GM12878 (cell line): ENCODE measurements around the gene JADE3. TPM values are rescaled to one million over a fixed set of nuclear protein-coding genes. Genes with fewer than 3 reads are reported as not detected.

ENCODE experiments used
- ATAC-seq: fragments of 200-7000 bp; cut with Tn5 transposase; 3 replicates; pipeline ENCODE4 v1.9.1; 2020; ENCODE audit warnings: mild to moderate bottlenecking, moderate library complexity
- BruUV-seq: library from RNA; stranded (reverse); fragments of 400-500 nt; replicated peaks from 2 replicates; lab custom pipeline; 2021; lab: Mats Ljungman, UMichigan
- CTCF ChIA-PET: fragments of 300-600 bp; sonication (Branson Sonifier 250); formaldehyde crosslinking; extraction: SDS; loops from one replicate; lab custom pipeline; 2021; ENCODE audit warnings: inconsistent platforms; lab: Yijun Ruan, JAX
- POLR2A ChIA-PET: fragments of 350-600 bp; formaldehyde crosslinking; extraction: SDS; loops from one replicate; lab custom pipeline; 2021; ENCODE audit warnings: inconsistent platforms; lab: Charles Lee
- RAD21 ChIA-PET: fragments of 300-600 bp; sonication (Branson Sonifier 250); formaldehyde crosslinking; loops from one replicate; lab custom pipeline; 2023; ENCODE audit warnings: antibody characterized with exemption; ENCODE audit not compliant: unreplicated experiment; lab: Charles Lee
- SMC1A ChIA-PET: fragments of 300-600 bp; sonication (Branson Sonifier 250); formaldehyde crosslinking; loops from one replicate; lab custom pipeline; 2023; ENCODE audit not compliant: unreplicated experiment, uncharacterized antibody; lab: Charles Lee
- DNase-seq: peaks from one replicate; pipeline ENCODE4 v3.0.0-alpha.2; 2011; ENCODE audit warnings: low read depth, low spot score
- FAIRE-seq: peaks from 3 replicates; lab custom pipeline; 2011; peaks lifted over from hg19 to GRCh38; lab: Jason Lieb, UNC
- H2AFZ ChIP-seq: 2 replicates; pipeline ENCODE4 v1.6.0; 2011; ENCODE audit warnings: low read depth, low read length, control low read depth; ENCODE audit not compliant: control insufficient read depth
- H3K27ac ChIP-seq: 2 replicates; pipeline ENCODE4 v1.5.1; 2011; ENCODE audit warnings: control low read depth; ENCODE audit not compliant: control insufficient read depth, insufficient read depth
- H3K27me3 ChIP-seq, 2 experiments: replicated peaks in 1 of 2; 2 replicates each; pipeline versions ENCODE4 v1.6.0 to v1.6.1; 2011; ENCODE audit warnings: low read length in 1 of 2; ENCODE audit not compliant: control insufficient read depth in 2 of 2, insufficient read depth in 2 of 2
- H3K36me3 ChIP-seq, 2 experiments: 2 replicates each; pipeline ENCODE4 v1.5.1; 2011; ENCODE audit warnings: low read length in 1 of 2; ENCODE audit not compliant: control insufficient read depth in 2 of 2, insufficient read depth in 2 of 2
- H3K4me1 ChIP-seq: 2 replicates; pipeline ENCODE4 v1.6.1; 2011; ENCODE audit warnings: mild to moderate bottlenecking, low read length, moderate library complexity, mixed read lengths; ENCODE audit not compliant: control insufficient read depth, insufficient read depth
- H3K4me2 ChIP-seq: 2 replicates; pipeline ENCODE4 v1.6.0; 2011; ENCODE audit warnings: control low read depth; ENCODE audit not compliant: control insufficient read depth, insufficient read depth
- H3K4me3 ChIP-seq: fragments of 200-600 bp; sonication (generic); 2 replicates; pipeline ENCODE4 v1.5.1; 2016
- H3K79me2 ChIP-seq: 2 replicates; pipeline ENCODE4 v1.6.0; 2011; ENCODE audit warnings: low read length; ENCODE audit not compliant: control insufficient read depth, insufficient read depth
- H3K9ac ChIP-seq: 2 replicates; pipeline ENCODE4 v1.8.0; 2011; ENCODE audit warnings: low read length, control low read depth, mixed read lengths; ENCODE audit not compliant: control insufficient read depth, insufficient read depth
- H3K9me3 ChIP-seq: replicated peaks from 3 replicates; pipeline ENCODE4 v1.5.1; 2011; ENCODE audit warnings: mild to moderate bottlenecking, low read length; ENCODE audit not compliant: control insufficient read depth, insufficient read depth
- H4K20me1 ChIP-seq: 2 replicates; pipeline ENCODE4 v1.6.0; 2011; ENCODE audit not compliant: control insufficient read depth, insufficient read depth
- ELK1 ChIP-seq: IDR thresholded peaks from 2 replicates; pipeline ENCODE4 v1.6.1; 2012; ENCODE audit warnings: low read depth, low read length, improper control_type of control experiment
- EZH2 ChIP-seq: IDR thresholded peaks from 2 replicates; pipeline ENCODE4 v1.6.1; 2012; ENCODE audit warnings: low read depth, mild to moderate bottlenecking, control low read depth, inconsistent platforms, low read length, borderline replicate concordance; ENCODE audit not compliant: control insufficient read depth
- GATAD2B ChIP-seq: fragments of 450-650 bp; conservative IDR thresholded peaks from 2 replicates; pipeline ENCODE4 v1.6.1; 2017; ENCODE audit warnings: low read depth, mild to moderate bottlenecking, moderate library complexity
- MEF2B ChIP-seq: fragments of 450-650 bp; IDR thresholded peaks from 2 replicates; pipeline ENCODE4 v1.6.1; 2018; ENCODE audit warnings: mild to moderate bottlenecking, moderate library complexity; ENCODE audit not compliant: partially characterized antibody, poor library complexity, severe bottlenecking
- SIX5 ChIP-seq: IDR thresholded peaks from 2 replicates; pipeline ENCODE4 v1.6.1; 2011; ENCODE audit warnings: mild to moderate bottlenecking, low read depth, low read length, moderate library complexity; ENCODE audit not compliant: severe bottlenecking
- SMC3 ChIP-seq: IDR thresholded peaks from 2 replicates; pipeline ENCODE4 v1.6.1; 2011; ENCODE audit warnings: low read length, improper control_type of control experiment, borderline replicate concordance
- SP1 ChIP-seq: IDR thresholded peaks from one replicate; pipeline ENCODE4 v1.6.1; 2011; ENCODE audit warnings: low read depth, low read length
- SUPT20H ChIP-seq: IDR thresholded peaks from 2 replicates; pipeline ENCODE4 v1.6.1; 2011; ENCODE audit warnings: low read depth, mild to moderate bottlenecking, low read length, moderate library complexity, borderline replicate concordance; ENCODE audit not compliant: control insufficient read depth
- WGBS: methylation state at CpG from one replicate; pipeline ENCODE4 v1.1.6; 2016; ENCODE audit warnings: low lambda C conversion rate; ENCODE audit not compliant: insufficient replicate concordance, insufficient coverage; ENCODE audit errors: missing lambda C conversion rate; 5-methylcytosine and 5-hydroxymethylcytosine counted together
- in situ Hi-C: fragments of 300-500 bp; cut with MboI; formaldehyde crosslinking; loops from 9 replicates; pipeline ENCODE4 v1.14.3; 2018; ENCODE audit warnings: mixed read lengths
- intact Hi-C: fragments of 100-400 bp; cut with micrococcal nuclease; formaldehyde crosslinking; loops from one replicate; pipeline ENCODE4 v1.14.2; 2022; ENCODE audit not compliant: unreplicated experiment
- polyA plus RNA-seq, 11 experiments: library from polyadenylated mRNA; depleted of rRNA in 4 of 11; unstranded in 6 of 11; stranded (reverse) in 5 of 11; fragments of >200 nt; fragmentation: Nextera tagmentation in 4 of 11; fragmentation: Illumina TruSeq in 1 of 11; extraction: Ambion mirVana in 4 of 11; extraction: Trizol in 1 of 11; gene quantifications; 1 replicate in 1 of 11; 2 replicates in 10 of 11; pipeline versions ENCODE4 v1.2.1 to v1.2.3, GENCODE V29; 2011 to 2016; ENCODE audit warnings: inconsistent platforms in 2 of 11, missing spikeins in 2 of 11, low read depth in 1 of 11
- total RNA-seq, 4 experiments: library from RNA; depleted of rRNA in 3 of 4; stranded (reverse); fragments of >200 nt in 3 of 4; fragmentation: Illumina TruSeq in 1 of 4; extraction: Trizol in 1 of 4; gene quantifications; 2 replicates each; pipeline versions ENCODE4 v1.2.1 to v1.2.3, GENCODE V29; 2013 to 2021
- TF ChIP-seq, protein P1 (sequence below): IDR thresholded peaks from 2 replicates; pipeline ENCODE4 v1.6.1; 2012; ENCODE audit warnings: mild to moderate bottlenecking, low read depth, low read length

Gene JADE3
- total and polyA plus RNA-seq, 10 of the 15 experiments (the other 5 are each of a cell fraction or from before 2014, with no cell fraction given) = 0.06 to 13.0 (median 0.65) TPM

DNA sequence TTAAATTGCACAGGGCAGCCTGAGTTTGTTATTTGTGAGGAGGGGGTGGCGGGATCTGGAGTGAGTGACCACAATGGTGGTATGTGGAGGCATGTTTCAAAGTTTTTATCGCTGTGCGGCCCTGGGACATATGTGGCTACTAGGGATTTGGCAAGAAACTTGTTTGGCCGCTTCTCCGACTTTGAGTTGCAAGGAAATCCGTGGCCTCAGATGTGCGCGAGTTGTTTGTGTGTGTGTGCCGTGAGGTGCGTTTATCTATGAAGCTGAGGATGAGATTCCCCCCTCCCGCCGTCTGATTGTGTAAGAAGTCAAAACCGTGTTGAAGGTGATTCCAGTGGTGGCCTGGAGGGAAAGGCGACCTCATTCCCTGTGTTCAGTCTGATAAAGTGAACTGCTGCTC lies 1.4 kb downstream of the JADE3 start:
- 25% methylated on average over 14 of the region's 14 CpGs for WGBS
- peak overlapping the region; percentile 74 for H3K4me2 ChIP-seq
- ChIA-PET RAD21 (interaction anchor here (0.6 to 3.2 kb wide), 4 partner anchors 10 to 64 kb away, joined by 4 to 17 read pairs (median 5); no protein-coding TSS in a partner anchor), SMC1A (interaction anchor here (1.0 to 1.4 kb wide), 4 partner anchors 9 to 61 kb away, joined by 3 read pairs; no protein-coding TSS in a partner anchor), CTCF (interaction anchor here (0.7 to 0.9 kb wide), 4 partner anchors 19 to 61 kb away, joined by 3 to 4 read pairs (median 4); no protein-coding TSS in a partner anchor)
- peaks cover 0 to 1% of the 10 kb centered on the region in 2 experiments; a peak in 3 of 4 replicates for H3K27me3 ChIP-seq
- in situ Hi-C loops = no loop called here
- no peaks in the 10 kb centered on the region for H3K36me3 ChIP-seq
- H3K27ac ChIP-seq = no peak overlapping the region
- H3K4me3 ChIP-seq = peak overlapping the region; percentile 14
- H3K79me2 ChIP-seq = no peaks in the 10 kb centered on the region; the same call in 1 of the 2 replicates
- intact Hi-C loops = loop anchor here (2.0 kb wide), 1 partner anchor 65 kb away; no protein-coding TSS in a partner anchor
- H3K9ac ChIP-seq = peak overlapping the region; percentile 39; the same call in 1 of the 2 replicates
- no peaks in the 10 kb centered on the region for H3K4me1 ChIP-seq
- no peak for TF ChIP-seq SMC3
- no peak for TF ChIP-seq SP1
- no peak for TF ChIP-seq SIX5
- no peak for TF ChIP-seq ELK1
- TF ChIP-seq, protein P1, sequence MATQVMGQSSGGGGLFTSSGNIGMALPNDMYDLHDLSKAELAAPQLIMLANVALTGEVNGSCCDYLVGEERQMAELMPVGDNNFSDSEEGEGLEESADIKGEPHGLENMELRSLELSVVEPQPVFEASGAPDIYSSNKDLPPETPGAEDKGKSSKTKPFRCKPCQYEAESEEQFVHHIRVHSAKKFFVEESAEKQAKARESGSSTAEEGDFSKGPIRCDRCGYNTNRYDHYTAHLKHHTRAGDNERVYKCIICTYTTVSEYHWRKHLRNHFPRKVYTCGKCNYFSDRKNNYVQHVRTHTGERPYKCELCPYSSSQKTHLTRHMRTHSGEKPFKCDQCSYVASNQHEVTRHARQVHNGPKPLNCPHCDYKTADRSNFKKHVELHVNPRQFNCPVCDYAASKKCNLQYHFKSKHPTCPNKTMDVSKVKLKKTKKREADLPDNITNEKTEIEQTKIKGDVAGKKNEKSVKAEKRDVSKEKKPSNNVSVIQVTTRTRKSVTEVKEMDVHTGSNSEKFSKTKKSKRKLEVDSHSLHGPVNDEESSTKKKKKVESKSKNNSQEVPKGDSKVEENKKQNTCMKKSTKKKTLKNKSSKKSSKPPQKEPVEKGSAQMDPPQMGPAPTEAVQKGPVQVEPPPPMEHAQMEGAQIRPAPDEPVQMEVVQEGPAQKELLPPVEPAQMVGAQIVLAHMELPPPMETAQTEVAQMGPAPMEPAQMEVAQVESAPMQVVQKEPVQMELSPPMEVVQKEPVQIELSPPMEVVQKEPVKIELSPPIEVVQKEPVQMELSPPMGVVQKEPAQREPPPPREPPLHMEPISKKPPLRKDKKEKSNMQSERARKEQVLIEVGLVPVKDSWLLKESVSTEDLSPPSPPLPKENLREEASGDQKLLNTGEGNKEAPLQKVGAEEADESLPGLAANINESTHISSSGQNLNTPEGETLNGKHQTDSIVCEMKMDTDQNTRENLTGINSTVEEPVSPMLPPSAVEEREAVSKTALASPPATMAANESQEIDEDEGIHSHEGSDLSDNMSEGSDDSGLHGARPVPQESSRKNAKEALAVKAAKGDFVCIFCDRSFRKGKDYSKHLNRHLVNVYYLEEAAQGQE = no peak
- TF ChIP-seq SUPT20H = no peak
- no peak for TF ChIP-seq GATAD2B
- 0 out of 2 replicates have a peak, but pooled peaks have one; percentile 60 for TF ChIP-seq EZH2
- TF ChIP-seq MEF2B = peak; percentile 1
- TF ChIP-seq, all 136 proteins: peak for 2
- POLR2A ChIA-PET = no interaction called here
- TSS peak; percentile 66 for BruUV-seq
- H3K9me3 ChIP-seq = no peaks in the 10 kb centered on the region
- DNase-seq (no peak), FAIRE-seq (no peak), ATAC-seq (no peak)
- H2AFZ ChIP-seq = no peak overlapping the region
- H4K20me1 ChIP-seq = no peaks in the 10 kb centered on the region
